Memory B cell (primary cell): ENCODE results near the gene DLST.

Experiments used
- ATAC-seq: fragments of 150-1000 bp; cut with Tn5 transposase; 2 replicates; pipeline ENCODE4 v1.10.0; 2021; ENCODE audit warnings: low read depth, mild to moderate bottlenecking, moderate library complexity
- DNase-seq, 2 donors: peaks; one replicate each; pipeline ENCODE4 v3.0.0; 2022; ENCODE audit warnings: low spot score in 2 of 2
- H3K27ac Mint-ChIP-seq: one replicate; pipeline ENCODE4 v1.8.0; 2022; ENCODE audit warnings: mild to moderate bottlenecking, moderate library complexity, mixed read lengths
- H3K27me3 Mint-ChIP-seq: one replicate; pipeline ENCODE4 v1.8.0; 2022; ENCODE audit warnings: mixed read lengths
- H3K36me3 Mint-ChIP-seq: one replicate; pipeline ENCODE4 v1.8.0; 2022; ENCODE audit warnings: mild to moderate bottlenecking, mixed read lengths
- H3K4me1 Mint-ChIP-seq: one replicate; pipeline ENCODE4 v1.8.0; 2022; ENCODE audit warnings: mixed read lengths
- H3K4me3 Mint-ChIP-seq: one replicate; pipeline ENCODE4 v1.8.0; 2022; ENCODE audit warnings: mild to moderate bottlenecking, moderate library complexity, mixed read lengths
- H3K9me3 Mint-ChIP-seq: one replicate; pipeline ENCODE4 v1.8.0; 2022; ENCODE audit warnings: mixed read lengths

Gene DLST

DNA sequence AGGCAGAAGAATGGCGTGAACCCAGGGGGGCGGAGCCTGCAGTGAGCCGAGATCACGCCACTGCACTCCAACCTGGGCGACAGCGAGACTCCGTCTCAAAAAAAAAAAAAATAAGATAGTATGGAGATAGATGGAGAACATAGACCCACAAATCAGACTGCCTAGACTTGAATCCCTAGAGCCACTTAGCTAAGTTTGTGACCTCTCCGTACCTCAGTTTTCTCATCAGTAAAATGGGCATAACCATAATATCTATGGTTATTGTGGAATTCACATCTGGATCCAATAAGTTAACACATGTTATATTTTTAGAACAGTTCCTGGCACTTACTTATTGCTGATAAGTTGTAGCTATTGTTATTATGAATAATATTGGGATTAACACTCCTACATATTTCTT, 13.0 kb upstream of the DLST start:
- no peaks in the 10 kb centered on the region for H3K9me3 Mint-ChIP-seq
- no peak overlapping the region for H3K4me3 Mint-ChIP-seq
- no peaks in the 10 kb centered on the region for H3K27me3 Mint-ChIP-seq
- no peak for DNase-seq
- no peaks in the 10 kb centered on the region for H3K36me3 Mint-ChIP-seq
- H3K4me1 Mint-ChIP-seq, result peaks cover 6% of the 10 kb centered on the region
- ATAC-seq, result no peak
- no peak overlapping the region for H3K27ac Mint-ChIP-seq

DNA sequence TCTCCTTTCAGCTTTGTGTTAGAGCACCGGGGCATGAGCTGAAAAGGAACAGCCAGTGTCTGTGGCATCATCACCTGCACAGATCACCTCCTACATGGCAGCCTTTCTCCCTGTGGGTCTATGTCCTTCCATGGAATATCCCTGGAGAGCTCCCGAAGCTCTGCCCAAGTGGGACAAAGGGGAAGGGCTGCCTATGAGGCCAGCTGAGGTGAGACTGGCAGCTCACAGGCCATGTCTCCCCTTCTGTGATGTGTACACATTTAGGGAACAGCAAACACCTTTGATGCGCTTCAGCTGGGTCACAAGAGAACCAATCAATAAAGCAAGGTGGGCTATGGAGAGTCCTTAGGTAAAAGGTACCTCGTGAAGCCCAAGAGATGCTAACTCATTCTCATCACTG, 9.9 kb upstream of the DLST start:
- ATAC-seq (no peak), DNase-seq (no peak)
- Mint-ChIP-seq H3K27ac (no peak overlapping the region), H3K27me3 (no peaks in the 10 kb centered on the region), H3K4me3 (no peak overlapping the region), H3K9me3 (no peaks in the 10 kb centered on the region), H3K36me3 (no peaks in the 10 kb centered on the region), H3K4me1 (peaks cover 19% of the 10 kb centered on the region)

DNA sequence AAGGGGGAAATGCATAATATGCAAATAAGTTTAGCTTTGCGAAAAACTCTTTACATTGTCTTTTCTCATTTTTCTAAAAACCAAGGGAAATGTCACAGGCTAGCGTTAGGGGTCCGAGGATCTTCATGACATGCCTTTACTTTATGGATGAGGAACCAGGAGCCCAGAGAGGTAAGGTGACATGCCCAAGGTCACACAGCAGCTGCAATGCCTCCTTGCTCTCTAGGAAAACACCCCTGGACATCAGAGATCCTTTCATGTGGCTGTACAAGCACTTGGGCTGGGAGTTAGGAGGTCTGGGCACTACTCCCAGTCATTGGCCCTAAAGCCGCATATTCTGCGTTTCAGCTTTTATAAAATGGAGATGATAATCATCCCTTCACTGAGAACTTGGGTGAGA, 6.5 kb upstream of the DLST start:
- Mint-ChIP-seq H3K27me3 (no peaks in the 10 kb centered on the region), H3K27ac (no peak overlapping the region), H3K4me3 (peak overlapping the region; percentile 14), H3K9me3 (no peaks in the 10 kb centered on the region), H3K4me1 (peaks cover 21% of the 10 kb centered on the region), H3K36me3 (no peaks in the 10 kb centered on the region)
- DNase-seq, result no peak
- ATAC-seq, result no peak

DNA sequence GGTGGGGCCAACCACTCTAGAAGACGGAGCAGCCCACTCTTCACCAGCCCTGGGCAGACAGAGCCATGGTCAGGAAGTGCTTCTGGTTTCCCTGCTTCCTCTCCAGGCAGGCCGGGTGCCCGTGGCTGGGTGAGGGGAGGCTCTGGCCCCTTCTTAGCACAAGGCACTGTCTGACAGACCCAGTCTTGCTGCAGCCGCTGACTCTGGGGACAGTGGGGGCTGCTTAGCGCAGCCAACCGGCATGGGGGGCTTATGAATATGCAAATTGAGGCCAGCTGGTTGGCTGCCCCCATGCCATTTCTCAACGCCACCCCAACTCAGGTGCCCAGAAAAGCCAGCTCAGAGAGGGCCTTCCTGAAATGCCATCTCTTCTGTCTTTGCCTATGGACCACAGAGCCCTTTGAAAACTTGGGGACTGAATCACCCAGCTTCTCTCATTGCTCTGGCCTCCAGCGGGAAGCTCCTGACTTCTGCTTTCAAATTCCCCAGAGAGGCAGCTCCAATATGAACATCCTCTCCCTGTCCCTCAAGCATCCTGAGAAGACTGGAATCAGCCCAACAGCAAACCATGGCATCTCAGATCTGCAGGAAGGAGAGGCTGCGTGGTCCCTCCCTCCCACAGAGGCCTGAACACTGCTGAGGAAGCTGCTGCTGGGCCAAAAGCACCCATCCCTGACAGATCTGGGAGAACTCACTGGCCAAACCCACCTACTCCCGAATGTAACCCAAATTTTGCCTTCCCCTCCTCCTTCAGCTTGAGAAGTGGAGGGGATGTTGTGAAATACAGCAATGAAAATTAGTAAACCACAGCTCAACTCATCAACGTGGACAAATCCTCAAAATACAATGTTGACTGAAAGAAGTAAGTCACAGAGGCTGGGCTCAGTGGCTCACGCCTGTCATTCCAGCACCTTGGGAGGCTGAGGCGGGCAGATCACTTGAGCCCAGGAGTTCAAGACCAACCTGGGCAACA, 5.5 kb upstream of the DLST start, which contains the start of gene PROX2:
Gene PROX2 (minus strand): TSS at position 205 of the 973 bp plus-strand sequence. CDS start 12,311 bp downstream, outside the sequence.
- Mint-ChIP-seq H3K4me3 (peak within 1 kb of the TSS; percentile 46), H3K36me3 (no peaks in the 10 kb centered on the region), H3K27me3 (no peaks in the 10 kb centered on the region), H3K9me3 (no peaks in the 10 kb centered on the region), H3K4me1 (peaks cover 26% of the 10 kb centered on the region), H3K27ac (no peak within 1 kb of the TSS)
- DNase-seq (no peak), ATAC-seq (peak; percentile 43)

DNA sequence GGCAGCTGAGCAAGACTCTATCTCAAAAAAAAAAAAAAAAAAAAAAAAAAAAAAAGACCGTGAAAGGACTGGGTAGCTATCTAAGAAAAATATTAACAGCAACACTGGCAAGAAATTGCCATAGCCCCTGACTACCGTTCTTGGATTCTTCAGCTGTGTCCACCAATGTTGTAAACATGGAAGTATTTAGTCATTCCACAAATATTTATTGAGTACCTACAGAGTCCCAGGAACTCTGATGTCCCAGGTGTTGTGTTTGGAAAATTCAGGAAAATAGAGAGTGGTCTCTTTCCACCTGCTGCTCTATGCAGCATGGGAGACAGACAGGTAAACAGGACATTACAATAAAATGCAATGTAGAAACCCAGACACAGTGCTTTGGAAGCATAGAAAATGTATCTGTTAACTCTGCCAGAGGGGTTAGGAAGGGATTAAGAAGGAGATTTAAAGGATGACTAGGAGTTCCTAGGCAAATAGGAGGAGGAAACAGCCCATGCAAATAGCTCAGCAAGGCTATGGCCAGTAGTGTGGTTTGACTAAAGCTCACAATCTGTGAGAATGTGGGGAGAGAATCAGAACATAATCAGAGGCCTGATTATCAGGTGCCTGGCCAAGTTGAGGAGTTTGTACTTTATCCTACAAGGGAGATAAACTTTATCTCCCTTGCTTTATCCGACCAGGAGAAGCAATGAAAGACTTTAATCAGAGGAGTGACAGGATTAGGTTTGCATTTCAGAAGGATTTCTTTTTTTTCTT, 2.1 kb upstream of the DLST start:
- ATAC-seq (no peak), DNase-seq (no peak)
- H3K27ac Mint-ChIP-seq, result peak overlapping the region; percentile 39
- peaks cover 8% of the 10 kb centered on the region for H3K36me3 Mint-ChIP-seq
- H3K4me3 Mint-ChIP-seq, result peak overlapping the region; percentile 30
- no peaks in the 10 kb centered on the region for H3K27me3 Mint-ChIP-seq
- H3K9me3 Mint-ChIP-seq, result no peaks in the 10 kb centered on the region
- peaks cover 44% of the 10 kb centered on the region for H3K4me1 Mint-ChIP-seq

DNA sequence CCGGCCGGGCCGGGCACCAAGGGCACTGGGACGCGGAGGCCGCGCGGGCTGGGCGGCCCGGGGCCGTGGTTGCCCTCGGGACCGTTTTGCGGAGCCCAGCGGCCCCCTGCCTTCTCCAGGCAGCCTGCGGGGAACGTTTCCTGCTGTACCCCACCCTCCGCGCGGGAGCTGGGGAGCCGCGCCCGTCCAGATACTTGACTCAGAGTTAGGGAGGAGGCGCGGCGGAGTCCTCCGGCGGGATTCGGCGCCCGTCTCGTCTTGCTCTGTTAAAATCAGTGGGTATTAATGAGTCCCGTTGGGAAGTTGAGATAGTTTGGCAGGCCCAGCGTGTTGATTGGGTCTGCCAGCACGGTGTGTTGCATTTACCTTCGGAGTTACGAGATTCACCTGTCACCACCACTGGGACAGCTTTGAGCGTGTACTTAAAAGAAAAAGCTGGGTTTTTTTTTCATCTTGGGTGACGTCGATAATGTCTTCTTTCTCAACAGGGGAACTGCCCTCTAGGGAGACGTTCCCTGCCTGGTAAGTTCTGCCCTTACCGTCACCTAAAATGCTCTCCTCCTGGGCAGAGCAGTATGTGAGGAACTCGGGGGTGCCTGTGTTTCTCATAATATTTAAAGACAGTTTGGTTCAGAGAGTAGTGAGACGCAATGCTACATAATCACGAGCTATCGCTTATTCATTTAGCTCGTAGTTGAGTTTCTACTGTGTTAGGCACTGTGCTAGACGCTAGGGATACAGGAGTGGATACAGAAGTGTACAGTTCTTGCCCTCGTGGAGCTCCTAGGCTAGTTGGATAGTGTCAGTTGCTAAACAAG, 596 bp downstream of the DLST start:
- DNase-seq, result peak in 1 of 2 donors; percentile 51
- Mint-ChIP-seq H3K4me1 (peaks cover 45% of the 10 kb centered on the region), H3K36me3 (peaks cover 12% of the 10 kb centered on the region)

DNA sequence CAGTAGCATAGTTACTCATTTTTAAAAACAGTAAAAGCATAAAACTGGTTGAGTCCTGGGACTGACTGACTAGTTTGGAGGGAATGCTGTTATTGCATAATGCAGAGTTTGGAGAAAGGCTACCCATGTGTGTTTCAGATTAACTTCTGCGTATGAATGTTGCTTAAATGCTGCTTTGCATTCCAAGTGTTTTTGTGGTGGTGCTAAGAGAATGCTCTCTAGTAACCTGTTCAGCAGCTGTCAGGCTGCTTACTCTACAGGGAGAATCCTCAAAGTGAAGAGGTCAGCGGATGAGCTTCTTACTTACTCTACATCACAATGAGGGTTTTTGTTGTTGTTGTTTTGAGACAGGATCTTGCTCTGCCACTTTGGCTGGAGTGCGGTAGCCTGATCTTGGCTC, 4.3 kb downstream of the DLST start:
- no peak overlapping the region for H3K27ac Mint-ChIP-seq
- DNase-seq (no peak), ATAC-seq (no peak)
- peaks cover 35% of the 10 kb centered on the region for H3K4me1 Mint-ChIP-seq
- H3K9me3 Mint-ChIP-seq, result no peaks in the 10 kb centered on the region
- H3K36me3 Mint-ChIP-seq, result peaks cover 21% of the 10 kb centered on the region
- H3K4me3 Mint-ChIP-seq, result no peak overlapping the region
- no peaks in the 10 kb centered on the region for H3K27me3 Mint-ChIP-seq

More for the DNA sequence above, 596 bp downstream of the DLST start:
- no peaks in the 10 kb centered on the region for H3K9me3 Mint-ChIP-seq
- H3K4me3 Mint-ChIP-seq, result peak overlapping the region; percentile 100
- no peaks in the 10 kb centered on the region for H3K27me3 Mint-ChIP-seq
- H3K27ac Mint-ChIP-seq, result peak overlapping the region; percentile 99
- ATAC-seq, result peak; percentile 61

DNA sequence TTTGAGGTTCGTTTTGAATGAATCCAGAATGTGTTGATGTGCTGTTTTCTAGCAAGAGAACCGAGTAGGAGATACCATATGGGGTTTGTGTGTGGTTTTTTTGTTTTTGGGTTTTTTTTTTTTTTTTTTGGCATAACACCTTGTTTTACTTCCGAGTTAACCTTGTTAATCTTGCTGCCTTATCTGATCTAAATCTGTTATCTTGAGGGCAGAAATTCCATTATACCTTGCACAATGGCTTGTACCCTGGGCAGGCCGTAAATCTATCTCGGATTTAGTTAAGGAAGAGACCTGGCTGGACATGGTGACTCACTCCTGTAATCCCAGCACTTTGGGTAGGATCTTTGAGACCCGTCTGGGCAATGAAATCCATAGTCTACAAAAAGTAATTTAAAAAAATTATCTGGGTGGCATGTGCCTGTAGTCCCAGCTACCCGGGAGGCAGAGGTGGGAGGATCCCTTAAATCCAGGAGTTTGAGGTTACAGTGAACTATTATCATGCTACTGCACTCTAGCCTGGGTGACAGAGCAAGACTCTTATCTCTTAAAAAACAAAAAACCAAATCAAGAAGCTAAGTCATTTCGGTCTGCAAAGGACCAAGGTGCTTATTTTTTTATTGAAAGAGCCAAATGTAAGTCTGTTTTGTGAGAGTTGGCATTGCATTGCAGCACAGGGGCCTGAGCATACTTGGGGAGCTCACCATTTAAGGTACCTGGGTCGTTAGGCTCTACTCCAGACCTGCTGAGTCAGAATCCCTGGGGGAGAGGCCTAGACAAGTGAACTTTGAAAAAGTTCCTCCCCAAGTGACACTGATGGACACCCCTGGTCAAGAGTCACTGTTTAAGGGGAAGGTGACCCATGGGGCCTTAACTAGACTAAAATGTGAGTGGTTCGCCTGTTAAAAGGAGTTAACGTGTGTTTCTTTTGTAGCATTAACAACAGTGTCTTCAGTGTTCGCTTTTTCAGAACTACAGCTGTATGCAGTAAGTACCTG, 6.7 kb downstream of the DLST start:
- Mint-ChIP-seq H3K36me3 (peaks cover 21% of the 10 kb centered on the region), H3K4me3 (no peak overlapping the region), H3K27me3 (no peaks in the 10 kb centered on the region), H3K4me1 (peaks cover 35% of the 10 kb centered on the region), H3K27ac (peak overlapping the region; percentile 60), H3K9me3 (no peaks in the 10 kb centered on the region)
- DNase-seq (no peak), ATAC-seq (no peak)

DNA sequence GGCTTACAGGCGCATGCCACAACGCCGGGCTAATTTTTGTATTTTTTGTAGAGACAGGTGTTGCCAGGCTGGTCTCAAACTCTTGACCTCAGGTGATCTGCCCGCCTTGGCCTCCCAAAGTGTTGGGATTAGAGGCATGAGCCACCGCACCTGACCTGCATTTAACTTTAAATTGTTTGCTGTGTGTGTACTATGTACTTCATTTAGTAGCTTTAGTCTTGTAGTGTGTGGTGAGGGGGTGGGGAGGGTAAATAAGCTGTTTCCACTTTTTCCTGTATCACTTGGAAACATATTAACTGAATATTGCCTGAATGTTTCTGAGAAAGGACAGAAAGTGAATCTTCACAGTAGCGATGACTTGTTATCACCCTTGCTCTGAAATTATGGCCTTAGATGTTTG, 8.5 kb downstream of the DLST start:
- Mint-ChIP-seq H3K4me3 (no peak overlapping the region), H3K4me1 (peaks cover 31% of the 10 kb centered on the region), H3K36me3 (peaks cover 27% of the 10 kb centered on the region), H3K27me3 (no peaks in the 10 kb centered on the region), H3K27ac (no peak overlapping the region), H3K9me3 (no peaks in the 10 kb centered on the region)
- ATAC-seq (no peak), DNase-seq (no peak)

DNA sequence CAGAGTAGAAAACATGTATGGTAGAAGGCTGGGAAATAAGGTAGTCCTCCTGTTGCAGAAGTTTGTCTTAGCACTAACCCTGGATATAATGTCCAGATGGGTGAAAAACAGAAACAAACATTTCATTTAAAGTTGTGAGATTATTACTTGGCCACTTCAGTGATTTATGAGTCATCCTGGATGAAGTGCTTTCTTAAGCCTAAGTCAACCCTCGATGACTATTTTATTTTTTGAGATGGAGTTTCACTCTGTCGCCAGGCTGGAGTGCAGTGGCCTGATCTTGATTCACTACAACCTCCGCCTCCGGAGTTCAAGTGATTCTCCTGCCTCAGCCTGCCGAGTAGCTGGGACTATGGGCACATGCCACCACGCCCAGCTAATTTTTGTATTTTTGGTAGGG, 10.2 kb downstream of the DLST start:
- H3K4me1 Mint-ChIP-seq, result peaks cover 26% of the 10 kb centered on the region
- H3K36me3 Mint-ChIP-seq, result peaks cover 31% of the 10 kb centered on the region
- DNase-seq (no peak), ATAC-seq (no peak)
- H3K4me3 Mint-ChIP-seq, result no peak overlapping the region
- H3K27me3 Mint-ChIP-seq, result no peaks in the 10 kb centered on the region
- no peaks in the 10 kb centered on the region for H3K9me3 Mint-ChIP-seq
- peak overlapping the region; percentile 38 for H3K27ac Mint-ChIP-seq

DNA sequence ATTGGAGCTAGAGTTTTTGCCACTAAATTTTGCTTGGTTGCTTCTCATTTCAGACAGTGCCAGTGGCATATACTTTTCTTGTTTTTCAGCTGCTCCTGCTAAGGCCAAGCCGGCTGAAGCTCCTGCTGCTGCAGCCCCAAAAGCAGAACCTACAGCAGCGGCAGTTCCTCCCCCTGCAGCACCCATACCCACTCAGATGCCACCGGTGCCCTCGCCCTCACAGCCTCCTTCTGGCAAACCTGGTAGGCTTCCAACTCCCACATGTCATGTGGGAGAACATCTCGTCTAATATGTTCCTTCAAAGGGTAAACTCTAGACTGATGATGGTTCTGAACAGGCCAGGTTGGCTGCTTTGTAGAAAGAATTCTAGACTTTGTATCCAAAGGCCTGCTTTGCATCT, 11.0 kb downstream of the DLST start:
- DNase-seq (no peak), ATAC-seq (peak; percentile 71)
- H3K4me3 Mint-ChIP-seq, result peak overlapping the region; percentile 7
- H3K9me3 Mint-ChIP-seq, result no peaks in the 10 kb centered on the region
- peaks cover 26% of the 10 kb centered on the region for H3K4me1 Mint-ChIP-seq
- H3K27ac Mint-ChIP-seq, result peak overlapping the region; percentile 92
- H3K27me3 Mint-ChIP-seq, result no peaks in the 10 kb centered on the region
- peaks cover 35% of the 10 kb centered on the region for H3K36me3 Mint-ChIP-seq

DNA sequence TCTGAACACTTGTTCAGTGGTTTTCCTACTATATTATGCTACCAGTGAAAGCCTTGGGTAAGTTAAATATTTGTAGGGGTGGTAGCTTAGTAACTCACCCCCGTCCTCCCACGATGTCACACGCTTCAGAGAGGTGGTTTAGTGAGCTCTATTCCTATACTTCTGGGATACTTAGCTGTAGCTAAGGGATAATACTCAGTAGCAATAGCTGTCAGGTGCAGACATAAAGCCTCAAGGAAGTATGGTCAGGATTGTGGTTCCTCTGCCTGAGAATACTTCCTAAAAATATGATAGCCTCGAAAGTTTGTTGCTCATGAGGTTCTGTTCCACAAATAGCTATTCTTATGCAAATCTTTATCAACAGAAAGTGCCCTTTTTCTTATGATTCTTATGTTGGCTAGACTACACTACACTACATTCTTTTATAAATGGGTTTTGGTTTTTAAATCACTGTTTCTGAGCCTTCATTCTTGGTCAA, 11.9 kb downstream of the DLST start:
- no peak for DNase-seq
- ATAC-seq, result peak; percentile 71
- no peaks in the 10 kb centered on the region for H3K27me3 Mint-ChIP-seq
- no peaks in the 10 kb centered on the region for H3K9me3 Mint-ChIP-seq
- H3K4me3 Mint-ChIP-seq, result peak overlapping the region; percentile 88
- peaks cover 35% of the 10 kb centered on the region for H3K36me3 Mint-ChIP-seq
- peaks cover 26% of the 10 kb centered on the region for H3K4me1 Mint-ChIP-seq
- peak overlapping the region; percentile 92 for H3K27ac Mint-ChIP-seq

DNA sequence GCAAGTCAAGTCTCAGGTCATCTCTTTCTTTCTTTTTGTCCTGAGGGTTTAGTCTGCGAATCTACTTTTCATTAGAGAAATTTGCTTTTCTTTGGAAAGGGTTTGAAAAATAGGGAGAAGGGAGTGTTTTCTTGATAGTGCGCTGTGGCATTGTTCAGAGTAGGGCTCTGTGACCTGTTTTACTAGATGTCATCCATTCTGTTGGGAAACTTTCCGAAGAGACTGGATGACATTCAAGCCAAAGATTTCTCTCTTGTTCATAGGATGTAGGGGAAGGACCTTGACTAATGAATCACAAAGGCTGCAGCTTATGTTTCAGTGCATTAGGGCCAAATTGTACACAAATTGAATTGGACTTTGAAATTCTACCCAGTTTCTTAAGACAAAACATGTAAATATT, 14.7 kb downstream of the DLST start:
- Mint-ChIP-seq H3K9me3 (no peaks in the 10 kb centered on the region), H3K4me1 (peaks cover 26% of the 10 kb centered on the region), H3K36me3 (peaks cover 42% of the 10 kb centered on the region), H3K27me3 (no peaks in the 10 kb centered on the region), H3K27ac (no peak overlapping the region), H3K4me3 (no peak overlapping the region)
- no peak for DNase-seq
- ATAC-seq, result no peak
